ENCODE measurements around the gene FUOM.

FUOM gene

DNA sequence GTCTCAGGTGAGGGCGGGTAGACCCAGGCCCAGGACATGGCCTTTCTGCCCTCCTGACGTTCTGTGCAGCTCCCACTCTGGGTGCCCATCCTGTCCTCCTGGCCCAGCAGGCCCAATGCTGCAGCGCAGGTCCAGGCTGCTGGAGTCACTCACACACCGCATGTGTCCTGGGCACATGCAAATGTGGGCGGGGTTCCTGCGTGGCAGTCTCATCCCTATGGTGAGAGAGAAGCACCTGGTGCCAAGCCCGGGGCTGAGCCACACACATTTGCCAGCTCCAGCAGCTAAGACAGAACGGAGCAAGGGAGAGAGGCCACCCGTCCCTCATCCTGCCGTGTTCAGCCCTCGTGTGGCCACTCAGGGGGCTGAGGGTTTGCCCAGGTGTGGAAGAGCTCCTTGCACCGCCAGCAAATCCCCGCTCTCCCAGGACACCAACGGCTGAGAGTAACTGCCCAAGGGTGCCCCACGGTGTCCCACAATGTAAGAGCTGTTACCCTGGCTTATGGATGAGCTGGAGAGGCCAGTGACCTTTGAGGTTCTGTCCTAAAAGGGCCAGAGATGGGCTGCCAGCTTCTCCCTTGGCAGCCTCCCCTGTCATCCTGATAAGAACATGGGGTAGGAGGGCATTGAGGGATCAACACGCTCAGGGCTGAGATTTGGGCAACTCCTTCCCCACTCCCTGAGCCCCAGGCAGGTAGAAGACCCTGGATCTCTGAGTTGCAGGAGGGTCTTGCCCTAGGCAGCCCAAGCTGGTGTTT is 4.4 kb downstream of the FUOM start:
- Histone ChIP-seq H3K27me3 (replicated peaks; ENCODE audit: control insufficient read depth, insufficient read depth, low read length) (no peaks in the 10 kb centered on the region; the same call in 1 of the 2 replicates), H3K36me3 (ENCODE audit: control insufficient read depth, insufficient read depth, low read length) (no peaks in the 10 kb centered on the region; the same call in 1 of the 2 replicates), H3K4me3 (replicated peaks; ENCODE audit: low read depth, low read length) (no peak overlapping the region)
- DNase-seq (ENCODE audit: extremely low read depth, insufficient read length), result no peak
- TF ChIP-seq, protein P1, sequence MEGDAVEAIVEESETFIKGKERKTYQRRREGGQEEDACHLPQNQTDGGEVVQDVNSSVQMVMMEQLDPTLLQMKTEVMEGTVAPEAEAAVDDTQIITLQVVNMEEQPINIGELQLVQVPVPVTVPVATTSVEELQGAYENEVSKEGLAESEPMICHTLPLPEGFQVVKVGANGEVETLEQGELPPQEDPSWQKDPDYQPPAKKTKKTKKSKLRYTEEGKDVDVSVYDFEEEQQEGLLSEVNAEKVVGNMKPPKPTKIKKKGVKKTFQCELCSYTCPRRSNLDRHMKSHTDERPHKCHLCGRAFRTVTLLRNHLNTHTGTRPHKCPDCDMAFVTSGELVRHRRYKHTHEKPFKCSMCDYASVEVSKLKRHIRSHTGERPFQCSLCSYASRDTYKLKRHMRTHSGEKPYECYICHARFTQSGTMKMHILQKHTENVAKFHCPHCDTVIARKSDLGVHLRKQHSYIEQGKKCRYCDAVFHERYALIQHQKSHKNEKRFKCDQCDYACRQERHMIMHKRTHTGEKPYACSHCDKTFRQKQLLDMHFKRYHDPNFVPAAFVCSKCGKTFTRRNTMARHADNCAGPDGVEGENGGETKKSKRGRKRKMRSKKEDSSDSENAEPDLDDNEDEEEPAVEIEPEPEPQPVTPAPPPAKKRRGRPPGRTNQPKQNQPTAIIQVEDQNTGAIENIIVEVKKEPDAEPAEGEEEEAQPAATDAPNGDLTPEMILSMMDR (IDR thresholded peaks at IDR 0.05; ENCODE audit: insufficient read depth, low read length, poor library complexity, severe bottlenecking), result no peak

- TF ChIP-seq, protein P1 (IDR thresholded peaks at IDR 0.05; ENCODE audit: insufficient read depth, low read length, poor library complexity, severe bottlenecking), result no peak
- no peaks in the 10 kb centered on the region; the same call in 1 of the 2 replicates for H3K27me3 ChIP-seq (replicated peaks; ENCODE audit: control insufficient read depth, insufficient read depth, low read length)
- no peak for DNase-seq (ENCODE audit: extremely low read depth, insufficient read length)
These were observed 6.2 kb downstream of the FUOM start for GRCh38 chr10:133351408-133352318.

GRCh38 chr10:133350950-133351329 is 6.9 kb downstream of the FUOM start:
- no peaks in the 10 kb centered on the region; the same call in 1 of the 2 replicates for H3K27me3 ChIP-seq (replicated peaks; ENCODE audit: control insufficient read depth, insufficient read depth, low read length)
- H3K4me3 ChIP-seq (replicated peaks; ENCODE audit: low read depth, low read length), result no peak overlapping the region
- no peaks in the 10 kb centered on the region; the same call in 1 of the 2 replicates for H3K36me3 ChIP-seq (ENCODE audit: control insufficient read depth, insufficient read depth, low read length)
- DNase-seq (ENCODE audit: extremely low read depth, insufficient read length), result no peak
- TF ChIP-seq, protein P1 (IDR thresholded peaks at IDR 0.05; ENCODE audit: insufficient read depth, low read length, poor library complexity, severe bottlenecking), result no peak

More at GRCh38 chr10:133351408-133352318, 6.2 kb downstream of the FUOM start:
- Histone ChIP-seq H3K4me3 (replicated peaks; ENCODE audit: low read depth, low read length) (no peak overlapping the region), H3K36me3 (ENCODE audit: control insufficient read depth, insufficient read depth, low read length) (no peaks in the 10 kb centered on the region; the same call in 1 of the 2 replicates)

- TF ChIP-seq, protein P1 (IDR thresholded peaks at IDR 0.05; ENCODE audit: insufficient read depth, low read length, poor library complexity, severe bottlenecking), result no peak
- Histone ChIP-seq H3K4me3 (replicated peaks; ENCODE audit: low read depth, low read length) (no peak overlapping the region), H3K36me3 (ENCODE audit: control insufficient read depth, insufficient read depth, low read length) (no peaks in the 10 kb centered on the region), H3K27me3 (replicated peaks; ENCODE audit: control insufficient read depth, insufficient read depth, low read length) (no peaks in the 10 kb centered on the region; the same call in 1 of the 2 replicates)
- no peak for DNase-seq (ENCODE audit: extremely low read depth, insufficient read length)
These were observed 7.4 kb downstream of the FUOM start for GRCh38 chr10:133350283-133350949.

DNA sequence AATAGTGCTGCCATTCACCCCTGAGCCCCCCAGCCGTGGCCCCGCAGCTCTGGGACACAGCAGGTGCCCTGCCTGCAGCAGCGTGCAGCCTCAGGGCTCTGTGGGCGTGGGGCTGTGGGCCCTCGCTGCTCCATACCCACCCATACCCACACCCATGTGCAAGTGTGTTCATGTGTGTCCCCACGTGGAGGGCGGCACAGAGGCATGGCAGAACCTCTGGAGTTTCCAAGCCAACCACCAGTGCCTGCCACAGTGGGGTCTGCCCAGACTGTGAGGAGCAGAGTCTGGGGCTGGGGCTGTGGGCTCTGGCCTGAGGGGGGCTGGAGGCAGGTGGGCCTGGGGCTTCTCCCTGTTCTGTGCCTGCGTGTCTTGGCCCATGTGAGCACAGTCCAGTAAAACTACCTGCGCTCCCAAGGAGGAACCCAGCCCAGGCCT is 8.2 kb downstream of the FUOM start:
- Histone ChIP-seq H3K36me3 (ENCODE audit: control insufficient read depth, insufficient read depth, low read length) (no peaks in the 10 kb centered on the region), H3K4me3 (replicated peaks; ENCODE audit: low read depth, low read length) (no peak overlapping the region), H3K27me3 (replicated peaks; ENCODE audit: control insufficient read depth, insufficient read depth, low read length) (no peaks in the 10 kb centered on the region; the same call in 1 of the 2 replicates)
- TF ChIP-seq, protein P1 (IDR thresholded peaks at IDR 0.05; ENCODE audit: insufficient read depth, low read length, poor library complexity, severe bottlenecking), result no peak
- DNase-seq (ENCODE audit: extremely low read depth, insufficient read length), result no peak

Data from GM06990 (cell line).